22Rv1 (cell line): ENCODE measurements around the gene TROAP.

Source experiments
- CTCF ChIP-seq: fragments of 450-650 bp; IDR thresholded peaks from 2 replicates; pipeline ENCODE4 v1.5.1; 2017; ENCODE audit warnings: mild to moderate bottlenecking
- ZFX ChIP-seq: fragments of 450-650 bp; IDR thresholded peaks from 2 replicates; pipeline ENCODE4 v1.6.1; 2017; ENCODE audit warnings: antibody characterized with exemption, borderline replicate concordance

DNA sequence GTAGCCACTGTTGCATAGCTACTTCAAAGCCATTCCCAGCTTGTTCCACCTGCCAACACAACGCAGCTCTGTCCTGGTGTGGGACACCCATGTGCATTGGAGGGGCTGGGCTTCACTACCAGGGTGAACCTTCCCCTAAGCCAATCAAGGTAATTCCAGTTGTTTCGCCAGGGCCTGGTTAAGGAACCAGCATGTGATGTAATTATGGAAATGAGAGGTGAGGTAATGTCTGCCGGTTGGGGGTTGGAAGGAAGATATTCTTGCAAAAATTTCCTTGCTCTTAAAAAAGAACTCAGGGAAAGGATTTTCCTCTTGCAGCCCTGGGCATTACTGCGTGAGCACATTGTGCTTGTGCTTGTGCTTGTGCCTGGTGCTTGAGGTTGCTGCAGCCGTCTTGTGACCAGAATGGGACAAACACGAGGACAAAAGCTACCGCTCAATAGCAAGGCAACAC, 43.3 kb upstream of the TROAP start:
- TF ChIP-seq CTCF, result no peak
- TF ChIP-seq ZFX, result no peak
